Lower leg skin (tissue), 3 donors: Measurements from ENCODE around the gene DUSP10.

Experiments
- POLR2A ChIP-seq, 2 donors: fragments of 450-650 bp; IDR thresholded peaks; one replicate each; pipeline ENCODE4 v1.6.1; 2016 to 2017; ENCODE audit warnings: antibody characterized with exemption in 2 of 2, mild to moderate bottlenecking in 1 of 2, moderate library complexity in 1 of 2
- TF ChIP-seq, protein P1 (sequence below), 3 donors: fragments of 450-650 bp; IDR thresholded peaks; one replicate each; pipeline ENCODE4 v1.5.1; 2016; ENCODE audit warnings: antibody characterized with exemption in 3 of 3, mild to moderate bottlenecking in 3 of 3, moderate library complexity in 2 of 3

GRCh38 chr1:221680085-221680484, 61.8 kb downstream of the DUSP10 start:
- TF ChIP-seq, protein P1, sequence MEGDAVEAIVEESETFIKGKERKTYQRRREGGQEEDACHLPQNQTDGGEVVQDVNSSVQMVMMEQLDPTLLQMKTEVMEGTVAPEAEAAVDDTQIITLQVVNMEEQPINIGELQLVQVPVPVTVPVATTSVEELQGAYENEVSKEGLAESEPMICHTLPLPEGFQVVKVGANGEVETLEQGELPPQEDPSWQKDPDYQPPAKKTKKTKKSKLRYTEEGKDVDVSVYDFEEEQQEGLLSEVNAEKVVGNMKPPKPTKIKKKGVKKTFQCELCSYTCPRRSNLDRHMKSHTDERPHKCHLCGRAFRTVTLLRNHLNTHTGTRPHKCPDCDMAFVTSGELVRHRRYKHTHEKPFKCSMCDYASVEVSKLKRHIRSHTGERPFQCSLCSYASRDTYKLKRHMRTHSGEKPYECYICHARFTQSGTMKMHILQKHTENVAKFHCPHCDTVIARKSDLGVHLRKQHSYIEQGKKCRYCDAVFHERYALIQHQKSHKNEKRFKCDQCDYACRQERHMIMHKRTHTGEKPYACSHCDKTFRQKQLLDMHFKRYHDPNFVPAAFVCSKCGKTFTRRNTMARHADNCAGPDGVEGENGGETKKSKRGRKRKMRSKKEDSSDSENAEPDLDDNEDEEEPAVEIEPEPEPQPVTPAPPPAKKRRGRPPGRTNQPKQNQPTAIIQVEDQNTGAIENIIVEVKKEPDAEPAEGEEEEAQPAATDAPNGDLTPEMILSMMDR (IDR thresholded peaks at IDR 0.05) = no peak
- no peak for TF ChIP-seq POLR2A (IDR thresholded peaks at IDR 0.05)
